Frontal cortex (tissue), 4 donors: ENCODE results near the gene PITPNM1. TPM values are rescaled to one million over a fixed set of nuclear protein-coding genes. Genes with fewer than 3 reads are reported as not detected.
"Not testable (repeated sequence)": the region's sequence is repeated elsewhere in the genome, so short reads cannot be mapped to it uniquely, and the experiment has no call there.

ENCODE experiments used
- DNase-seq, 2 donors: peaks; one replicate each; pipeline ENCODE4 v3.0.0; 2012; ENCODE audit warnings: low spot score in 2 of 2
- FAIRE-seq: peaks from 2 replicates; lab custom pipeline; 2012; peaks lifted over from hg19 to GRCh38; lab: Jason Lieb, UNC
- total RNA-seq: library from RNA; depleted of rRNA; stranded (reverse); fragments of >200 nt; gene quantifications from one replicate; pipeline ENCODE4 v1.2.3, GENCODE V29; 2014
- donor health status: control.
- donor health status: control.
- donor health status: control.

The PITPNM1 gene
- 32.6 TPM for total RNA-seq

GRCh38 chr11:67504950-67505581, at the start of gene PITPNM1:
Gene PITPNM1, minus strand, starts transcription at chr11:67505363. Its CDS starts 1,183 bp downstream, at chr11:67504180.
- no peak for FAIRE-seq
- DNase-seq: peak; percentile 78 to 79

GRCh38 chr11:67551697-67552096, 46.5 kb upstream of the PITPNM1 start:
- DNase-seq, FAIRE-seq: not testable (repeated sequence)

GRCh38 chr11:67551127-67551526, 46.0 kb upstream of the PITPNM1 start:
- FAIRE-seq: no peak
- no peak for DNase-seq

GRCh38 chr11:67548555-67549110, 43.5 kb upstream of the PITPNM1 start:
- FAIRE-seq: no peak
- no peak for DNase-seq

GRCh38 chr11:67548112-67548511, 42.9 kb upstream of the PITPNM1 start:
- not testable (repeated sequence) for FAIRE-seq

GRCh38 chr11:67545280-67545679, 40.1 kb upstream of the PITPNM1 start:
- DNase-seq: no peak
- no peak for FAIRE-seq

More at GRCh38 chr11:67548112-67548511, 42.9 kb upstream of the PITPNM1 start:
- not testable (repeated sequence) for DNase-seq

- FAIRE-seq (no peak), DNase-seq (no peak)
Observed at GRCh38 chr11:67544616-67545242, 39.6 kb upstream of the PITPNM1 start.

- FAIRE-seq: no peak
- DNase-seq: no peak
Observed at GRCh38 chr11:67543585-67543984, 38.4 kb upstream of the PITPNM1 start.

- FAIRE-seq (no peak), DNase-seq (no peak)
Observed at GRCh38 chr11:67542971-67543370, 37.8 kb upstream of the PITPNM1 start.

- FAIRE-seq: no peak
- DNase-seq: no peak
Observed at GRCh38 chr11:67542169-67542568, 37.0 kb upstream of the PITPNM1 start.

GRCh38 chr11:67541198-67541597, 36.0 kb upstream of the PITPNM1 start:
- DNase-seq (no peak), FAIRE-seq (no peak)

- FAIRE-seq: no peak
- no peak for DNase-seq
Observed at GRCh38 chr11:67539550-67539949, 34.4 kb upstream of the PITPNM1 start.

- DNase-seq: no peak
- FAIRE-seq: no peak
Observed at GRCh38 chr11:67538823-67539505, 33.8 kb upstream of the PITPNM1 start.

GRCh38 chr11:67538306-67538705, 33.1 kb upstream of the PITPNM1 start:
- no peak for DNase-seq
- no peak for FAIRE-seq

- no peak for FAIRE-seq
- DNase-seq: no peak
Observed at GRCh38 chr11:67535561-67535960, 30.4 kb upstream of the PITPNM1 start.

GRCh38 chr11:67534070-67534679, 29.0 kb upstream of the PITPNM1 start:
- no peak for DNase-seq
- no peak for FAIRE-seq

GRCh38 chr11:67532889-67533288, 27.7 kb upstream of the PITPNM1 start:
- DNase-seq (no peak), FAIRE-seq (no peak)

GRCh38 chr11:67530282-67530592, 25.1 kb upstream of the PITPNM1 start:
- no peak for FAIRE-seq
- DNase-seq: no peak

GRCh38 chr11:67528376-67528775, 23.2 kb upstream of the PITPNM1 start:
- no peak for DNase-seq
- FAIRE-seq: no peak

- no peak for FAIRE-seq
- no peak for DNase-seq
Observed at GRCh38 chr11:67525275-67525976, 20.3 kb upstream of the PITPNM1 start.
